Measurements from ENCODE around the gene NEUROD1.

DNA sequence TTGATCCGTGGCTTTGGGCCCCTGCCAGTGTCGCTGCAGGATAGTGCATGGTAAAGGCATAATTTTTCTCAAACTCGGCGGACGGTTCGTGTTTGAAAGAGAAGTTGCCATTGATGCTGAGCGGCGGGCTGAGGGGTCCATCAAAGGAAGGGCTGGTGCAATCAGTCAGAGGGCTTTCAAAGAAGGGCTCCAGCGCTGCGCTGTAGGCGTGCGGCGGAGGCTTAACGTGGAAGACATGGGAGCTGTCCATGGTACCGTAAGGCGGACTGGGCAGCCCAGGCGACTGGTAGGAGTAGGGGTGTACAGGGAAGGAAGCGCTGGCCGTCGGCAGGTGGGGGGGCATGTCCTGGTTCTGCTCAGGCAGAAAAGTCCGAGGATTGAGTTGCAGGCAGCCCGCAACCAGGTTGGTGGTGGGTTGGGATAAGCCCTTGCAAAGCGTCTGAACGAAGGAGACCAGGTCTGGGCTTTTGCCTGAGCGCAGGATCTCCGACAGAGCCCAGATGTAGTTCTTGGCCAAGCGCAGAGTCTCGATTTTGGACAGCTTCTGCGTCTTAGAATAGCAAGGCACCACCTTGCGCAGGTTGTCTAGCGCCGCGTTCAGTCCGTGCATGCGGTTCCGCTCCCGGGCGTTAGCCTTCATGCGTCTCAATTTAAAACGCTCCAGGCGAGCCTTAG, 2.3 kb downstream of the NEUROD1 start:
- TF ChIP-seq, protein P1, sequence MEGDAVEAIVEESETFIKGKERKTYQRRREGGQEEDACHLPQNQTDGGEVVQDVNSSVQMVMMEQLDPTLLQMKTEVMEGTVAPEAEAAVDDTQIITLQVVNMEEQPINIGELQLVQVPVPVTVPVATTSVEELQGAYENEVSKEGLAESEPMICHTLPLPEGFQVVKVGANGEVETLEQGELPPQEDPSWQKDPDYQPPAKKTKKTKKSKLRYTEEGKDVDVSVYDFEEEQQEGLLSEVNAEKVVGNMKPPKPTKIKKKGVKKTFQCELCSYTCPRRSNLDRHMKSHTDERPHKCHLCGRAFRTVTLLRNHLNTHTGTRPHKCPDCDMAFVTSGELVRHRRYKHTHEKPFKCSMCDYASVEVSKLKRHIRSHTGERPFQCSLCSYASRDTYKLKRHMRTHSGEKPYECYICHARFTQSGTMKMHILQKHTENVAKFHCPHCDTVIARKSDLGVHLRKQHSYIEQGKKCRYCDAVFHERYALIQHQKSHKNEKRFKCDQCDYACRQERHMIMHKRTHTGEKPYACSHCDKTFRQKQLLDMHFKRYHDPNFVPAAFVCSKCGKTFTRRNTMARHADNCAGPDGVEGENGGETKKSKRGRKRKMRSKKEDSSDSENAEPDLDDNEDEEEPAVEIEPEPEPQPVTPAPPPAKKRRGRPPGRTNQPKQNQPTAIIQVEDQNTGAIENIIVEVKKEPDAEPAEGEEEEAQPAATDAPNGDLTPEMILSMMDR (IDR thresholded peaks at IDR 0.05; ENCODE audit: poor library complexity): no peak
- TF ChIP-seq EZH2phosphoT487 (IDR thresholded peaks at IDR 0.05; ENCODE audit: low read depth, severe bottlenecking, unreplicated experiment): no peak
- TF ChIP-seq EZH2 (IDR thresholded peaks at IDR 0.05; ENCODE audit: borderline replicate concordance): no peak
